HG03457 (cell line): ENCODE results near the gene KCND2.

Source experiments
- ATAC-seq: cut with Tn5 transposase; IDR thresholded peaks from one replicate; pipeline ENCODE4 v1.9.1; 2021; ENCODE audit warnings: moderate number of reproducible peaks; ENCODE audit not compliant: unreplicated experiment

Gene KCND2

GRCh38 chr7:120405652-120406051 lies 132.7 kb downstream of the KCND2 start:
- no peak for ATAC-seq

- ATAC-seq: no peak
Observed at GRCh38 chr7:120407010-120407409, 134.0 kb downstream of the KCND2 start.

- peak; percentile 69 for ATAC-seq
Observed at GRCh38 chr7:120412139-120413050, 139.4 kb downstream of the KCND2 start.

- ATAC-seq: no peak
Observed at GRCh38 chr7:120413164-120413563, 140.2 kb downstream of the KCND2 start.

- ATAC-seq: no peak
Observed at GRCh38 chr7:120417244-120417979, 144.4 kb downstream of the KCND2 start.

- ATAC-seq: peak; percentile 97
Observed at GRCh38 chr7:120421151-120421651, 148.2 kb downstream of the KCND2 start.

- no peak for ATAC-seq
Observed at GRCh38 chr7:120431016-120431415, 158.0 kb downstream of the KCND2 start.

GRCh38 chr7:120436487-120437060 lies 163.6 kb downstream of the KCND2 start:
- no peak for ATAC-seq

- peak; percentile 89 for ATAC-seq
Observed at GRCh38 chr7:120441850-120442249, 168.9 kb downstream of the KCND2 start.

GRCh38 chr7:120442838-120443237 lies 169.9 kb downstream of the KCND2 start:
- ATAC-seq: no peak

- no peak for ATAC-seq
Observed at GRCh38 chr7:120444650-120445049, 171.7 kb downstream of the KCND2 start.

- no peak for ATAC-seq
Observed at GRCh38 chr7:120445276-120445675, 172.3 kb downstream of the KCND2 start.

- ATAC-seq: no peak
Observed at GRCh38 chr7:120452665-120453064, 179.7 kb downstream of the KCND2 start.

- ATAC-seq: no peak
Observed at GRCh38 chr7:120456699-120457098, 183.7 kb downstream of the KCND2 start.

- ATAC-seq: no peak
Observed at GRCh38 chr7:120460949-120461348, 188.0 kb downstream of the KCND2 start.

- ATAC-seq: no peak
Observed at GRCh38 chr7:120462991-120463390, 190.0 kb downstream of the KCND2 start.

- ATAC-seq: no peak
Observed at GRCh38 chr7:120464104-120464503, 191.1 kb downstream of the KCND2 start.

- no peak for ATAC-seq
Observed at GRCh38 chr7:120467676-120468075, 194.7 kb downstream of the KCND2 start.

- ATAC-seq: no peak
Observed at GRCh38 chr7:120468611-120469010, 195.6 kb downstream of the KCND2 start.

GRCh38 chr7:120472892-120473291 lies 199.9 kb downstream of the KCND2 start:
- no peak for ATAC-seq

- no peak for ATAC-seq
Observed at GRCh38 chr7:120473352-120473751, 200.4 kb downstream of the KCND2 start.
